K562 (cell line): ENCODE measurements around the gene SLC24A3. TPM values are rescaled to one million over a fixed set of nuclear protein-coding genes. Genes with fewer than 3 reads are reported as not detected.

Experiments used
- ATAC-seq: fragments of 200-7000 bp; cut with Tn5 transposase; 3 replicates; pipeline ENCODE4 v1.9.1; 2020; ENCODE audit warnings: moderate library complexity
- BruUV-seq: library from RNA; stranded (reverse); fragments of 400-500 nt; replicated peaks from 2 replicates; lab custom pipeline; 2021; lab: Mats Ljungman, UMichigan
- CTCF ChIA-PET: fragments of 300-600 bp; formaldehyde crosslinking; extraction: SDS; loops from one replicate; lab custom pipeline; 2021; ENCODE audit warnings: low intra/inter-chr PET ratio; lab: Yijun Ruan, JAX
- POLR2A ChIA-PET: fragments of 300-600, 350-650 bp; sonication (Branson Sonifier 250); formaldehyde crosslinking; extraction: SDS; loops from one replicate; lab custom pipeline; 2021; ENCODE audit warnings: antibody characterized with exemption, inconsistent platforms; lab: Yijun Ruan, JAX
- DNase-seq, 4 experiments: peaks; one replicate each; pipeline versions ENCODE4 v3.0.0 to v3.0.0-alpha.2; 2011 to 2018; ENCODE audit warnings: low spot score in 3 of 4, mixed read lengths in 3 of 4; ENCODE audit errors: extremely low read depth in 1 of 4
- FAIRE-seq: peaks from 2 replicates; lab custom pipeline; 2011; peaks lifted over from hg19 to GRCh38; lab: Jason Lieb, UNC
- H2AFZ ChIP-seq: 2 replicates; pipeline ENCODE4 v1.6.0; 2011; ENCODE audit warnings: low read depth, low read length, control low read depth, inconsistent platforms
- H3K27ac ChIP-seq: fragments of 200-600 bp; 3 replicates; pipeline ENCODE4 v1.8.0; 2011; ENCODE audit warnings: low read depth, mild to moderate bottlenecking, control low read depth, inconsistent platforms, low read length, moderate library complexity, mixed read lengths; ENCODE audit errors: extremely low read depth
- H3K27me3 ChIP-seq, 2 experiments: fragments of 300-600 bp in 1 of 2; 2 replicates in 1 of 2; 3 replicates in 1 of 2; pipeline versions ENCODE4 v1.6.0 to v1.8.0; 2011; ENCODE audit warnings: inconsistent platforms in 2 of 2, low read length in 2 of 2, mild to moderate bottlenecking in 1 of 2, mixed read lengths in 1 of 2, moderate library complexity in 1 of 2; ENCODE audit not compliant: control insufficient read depth in 2 of 2, insufficient read depth in 2 of 2
- H3K36me3 ChIP-seq: fragments of 300-600 bp; 3 replicates; pipeline ENCODE4 v1.8.0; 2011; ENCODE audit warnings: mild to moderate bottlenecking, low read length, inconsistent platforms; ENCODE audit not compliant: control insufficient read depth, insufficient read depth
- H3K4me1 ChIP-seq, 2 experiments: fragments of 200-600 bp in 1 of 2; replicated peaks in 1 of 2; 2 replicates in 1 of 2; 3 replicates in 1 of 2; pipeline versions ENCODE4 v1.5.1 to v1.8.0; 2011; ENCODE audit warnings: inconsistent platforms in 2 of 2, low read length in 2 of 2, mild to moderate bottlenecking in 1 of 2, mixed read lengths in 1 of 2, moderate library complexity in 1 of 2; ENCODE audit not compliant: control insufficient read depth in 2 of 2, insufficient read depth in 2 of 2
- H3K4me2 ChIP-seq: 2 replicates; pipeline ENCODE4 v1.6.1; 2011; ENCODE audit warnings: low read length, control low read depth, inconsistent platforms, mixed read lengths; ENCODE audit not compliant: insufficient read depth
- H3K4me3 ChIP-seq: fragments of 200-600 bp; sonication (generic), shearing (Covaris generic); 2 replicates; pipeline ENCODE4 v1.5.1; 2016; ENCODE audit warnings: control low read depth, inconsistent platforms
- H3K79me2 ChIP-seq: fragments of 200-600 bp; 3 replicates; pipeline ENCODE4 v1.8.0; 2011; ENCODE audit warnings: low read length, inconsistent platforms; ENCODE audit not compliant: control insufficient read depth, insufficient read depth
- H3K9ac ChIP-seq, 2 experiments: 2 replicates each; pipeline versions ENCODE4 v1.6.0 to v1.6.1; 2011; ENCODE audit warnings: low read depth in 2 of 2, low read length in 2 of 2, control low read depth in 1 of 2, inconsistent platforms in 1 of 2, mild to moderate bottlenecking in 1 of 2, mixed read lengths in 1 of 2; ENCODE audit not compliant: insufficient read depth in 1 of 2
- H3K9me1 ChIP-seq: one replicate; pipeline ENCODE4 v1.6.0; 2011; ENCODE audit warnings: inconsistent platforms, mild to moderate bottlenecking, low read length, moderate library complexity; ENCODE audit not compliant: control insufficient read depth, insufficient read depth
- H3K9me3 ChIP-seq: replicated peaks from 2 replicates; pipeline ENCODE4 v1.5.1; 2011; ENCODE audit warnings: low read depth, low read length, inconsistent platforms; ENCODE audit not compliant: control insufficient read depth, insufficient read depth
- H4K20me1 ChIP-seq: replicated peaks from 2 replicates; pipeline ENCODE4 v1.6.1; 2011; ENCODE audit warnings: low read length, inconsistent platforms, mixed read lengths; ENCODE audit not compliant: control insufficient read depth, insufficient read depth
- ARID1B ChIP-seq: fragments of 450-650 bp; IDR thresholded peaks from 2 replicates; pipeline ENCODE4 v1.6.1; 2016; ENCODE audit warnings: antibody characterized with exemption, mild to moderate bottlenecking, inconsistent platforms
- ATF6 ChIP-seq: sonication (generic); formaldehyde crosslinking; IDR thresholded peaks from 2 replicates; pipeline ENCODE4 v1.4.0; 2020; ENCODE audit warnings: mild to moderate bottlenecking, missing genetic modification reagents
- CBFA2T3 ChIP-seq: fragments of 450-650 bp; IDR thresholded peaks from 2 replicates; pipeline ENCODE4 v1.6.1; 2017
- CCNT2 ChIP-seq: IDR thresholded peaks from 2 replicates; pipeline ENCODE4 v1.6.1; 2011; ENCODE audit warnings: borderline replicate concordance, low read depth, mild to moderate bottlenecking, moderate library complexity, mixed read lengths, low read length; ENCODE audit not compliant: insufficient read length; ENCODE audit errors: extremely low read depth
- ETV5 ChIP-seq: sonication (generic); formaldehyde crosslinking; IDR thresholded peaks from 2 replicates; pipeline ENCODE4 v1.4.0; 2020; ENCODE audit warnings: low read depth, mild to moderate bottlenecking, missing genetic modification reagents
- HDGF ChIP-seq: fragments of 450-650 bp; IDR thresholded peaks from 2 replicates; pipeline ENCODE4 v1.6.1; 2016
- HINFP ChIP-seq: fragments of 450-650 bp; conservative IDR thresholded peaks from 2 replicates; pipeline ENCODE4 v1.6.1; 2016; ENCODE audit warnings: missing genetic modification characterization, low read depth, mild to moderate bottlenecking, control low read depth, missing compliant biosample characterization
- JUND ChIP-seq, 2 experiments: IDR thresholded peaks; 2 replicates in 1 of 2; 3 replicates in 1 of 2; pipeline ENCODE4 v1.6.1; 2011; ENCODE audit warnings: borderline replicate concordance in 2 of 2, low read depth in 2 of 2, low read length in 2 of 2, improper control_type of control experiment in 1 of 2, missing biosample characterization in 1 of 2, missing genetic modification characterization in 1 of 2, missing genetic modification reagents in 1 of 2
- POLR2A ChIP-seq: fragments of 450-650 bp; conservative IDR thresholded peaks from 2 replicates; pipeline ENCODE4 v1.6.1; 2016
- RHOXF2B ChIP-seq: fragments of 250-450 bp; sonication (Bioruptor Pico); conservative IDR thresholded peaks from 2 replicates; pipeline ENCODE4 v1.5.1; 2021
- SRSF1 ChIP-seq: fragments of 200-400 bp; formaldehyde crosslinking; IDR thresholded peaks from 2 replicates; pipeline ENCODE4 v1.6.1; 2017; ENCODE audit warnings: mild to moderate bottlenecking, low read depth, low read length, moderate library complexity
- TAF7 ChIP-seq: fragments of 450-650 bp; IDR thresholded peaks from 2 replicates; pipeline ENCODE4 v1.6.1; 2016; ENCODE audit warnings: missing genetic modification characterization, missing compliant biosample characterization
- YBX1 ChIP-seq: fragments of 450-650 bp; IDR thresholded peaks from 2 replicates; pipeline ENCODE4 v1.7.1; 2016; ENCODE audit warnings: mild to moderate bottlenecking
- ZKSCAN1 ChIP-seq: fragments of 150-350 bp; IDR thresholded peaks from 2 replicates; pipeline ENCODE4 v1.6.1; 2016; ENCODE audit warnings: low read depth, low read length
- ZNF212 ChIP-seq: fragments of 450-650 bp; formaldehyde crosslinking; IDR thresholded peaks from 2 replicates; pipeline ENCODE4 v1.4.0; 2020; ENCODE audit warnings: mild to moderate bottlenecking
- ZNF354B ChIP-seq: fragments of 250-450 bp; sonication (Bioruptor Pico); IDR thresholded peaks from 2 replicates; pipeline ENCODE4 v1.4.0; 2020
- ZNF644 ChIP-seq: fragments of 200-800 bp; sonication (Bioruptor generic); IDR thresholded peaks from 2 replicates; pipeline ENCODE4 v1.6.1; 2016; ENCODE audit warnings: low read depth, missing genetic modification characterization, missing compliant biosample characterization
- WGBS: fragments of 100-300 bp; shearing (Covaris generic); methylation state at CpG from one replicate; pipeline ENCODE4 v1.1.6; 2016; ENCODE audit warnings: low coverage, mixed read lengths; ENCODE audit not compliant: insufficient coverage; ENCODE audit errors: missing lambda C conversion rate; 5-methylcytosine and 5-hydroxymethylcytosine counted together
- in situ Hi-C: fragments of 300-500 bp; cut with MboI; formaldehyde crosslinking; loops from 4 replicates; pipeline ENCODE4 v1.15.0; 2018; ENCODE audit warnings: inconsistent platforms, mixed read lengths
- intact Hi-C: fragments of 100-400 bp; cut with micrococcal nuclease; formaldehyde crosslinking; loops from 2 replicates; pipeline ENCODE4 v1.14.2; 2022
- polyA plus RNA-seq, 8 experiments: library from polyadenylated mRNA; depleted of rRNA in 4 of 8; stranded (reverse) in 5 of 8; unstranded in 3 of 8; fragments of >200 nt; fragmentation: Nextera tagmentation in 2 of 8; fragmentation: Illumina TruSeq in 1 of 8; extraction: Ambion mirVana in 2 of 8; extraction: Trizol in 1 of 8; gene quantifications; 2 replicates each; pipeline versions ENCODE4 v1.2.1 to v1.2.3, GENCODE V29; 2011 to 2014; ENCODE audit warnings: inconsistent platforms in 1 of 8, missing spikeins in 1 of 8
- total RNA-seq, 7 experiments: library from RNA; depleted of rRNA in 6 of 7; stranded (reverse); fragments of >200 nt in 6 of 7; fragmentation: Illumina TruSeq in 2 of 7; extraction: Trizol in 2 of 7; gene quantifications; 2 replicates each; pipeline versions ENCODE4 v1.2.1 to v1.2.3, GENCODE V29; 2011 to 2021; ENCODE audit warnings: low replicate concordance in 1 of 7
- TF ChIP-seq, protein P1 (sequence below): sonication (generic); formaldehyde crosslinking; IDR thresholded peaks from 2 replicates; pipeline ENCODE4 v1.8.1; 2023; ENCODE audit warnings: mild to moderate bottlenecking, missing genetic modification reagents

Gene SLC24A3
- total and polyA plus RNA-seq, 9 of the 15 experiments (the other 6 are each of a cell fraction or from before 2014, with no cell fraction given), result not detected

GRCh38 chr20:19254956-19255355 lies 42.5 kb downstream of the SLC24A3 start:
- CTCF ChIA-PET, result no interaction called here
- Histone ChIP-seq H4K20me1 (no peaks in the 10 kb centered on the region; the same call in 1 of the 2 replicates), H3K4me3 (no peak overlapping the region)

More at GRCh38 chr20:19254956-19255355, 42.5 kb downstream of the SLC24A3 start:
- H3K4me1 ChIP-seq, result no peaks in the 10 kb centered on the region
- WGBS, result 0% methylated on average over 4 of the region's 4 CpGs
- no peak overlapping the region for H3K4me2 ChIP-seq
- no peak overlapping the region for H2AFZ ChIP-seq
- H3K9me1 ChIP-seq, result no peaks in the 10 kb centered on the region
- no TSS peak for BruUV-seq
- no peaks in the 10 kb centered on the region for H3K27me3 ChIP-seq
- DNase-seq (no peak), ATAC-seq (no peak), FAIRE-seq (no peak)
- no peak for TF ChIP-seq CCNT2
- TF ChIP-seq HINFP, result no peak
- no peak for TF ChIP-seq SRSF1
- TF ChIP-seq ZNF354B (CRISPR knock-in tag), result no peak
- TF ChIP-seq RHOXF2B, result no peak
- TF ChIP-seq ETV5 (CRISPR knock-in tag), result no peak
- TF ChIP-seq JUND (IDR thresholded peaks at IDR 0.05; ENCODE audit: borderline replicate concordance, low read depth, low read length), result no peak
- TF ChIP-seq JUND (tag; IDR thresholded peaks at IDR 0.05; ENCODE audit: borderline replicate concordance, low read depth, low read length), result no peak
- no peak for TF ChIP-seq ZNF212 (CRISPR knock-in tag)
- no peak for TF ChIP-seq ZNF644 (tag)
- TF ChIP-seq ATF6 (CRISPR knock-in tag), result no peak
- no peak for TF ChIP-seq ZKSCAN1
- TF ChIP-seq CBFA2T3, result no peak
- no peak for TF ChIP-seq POLR2A
- TF ChIP-seq, protein P1, sequence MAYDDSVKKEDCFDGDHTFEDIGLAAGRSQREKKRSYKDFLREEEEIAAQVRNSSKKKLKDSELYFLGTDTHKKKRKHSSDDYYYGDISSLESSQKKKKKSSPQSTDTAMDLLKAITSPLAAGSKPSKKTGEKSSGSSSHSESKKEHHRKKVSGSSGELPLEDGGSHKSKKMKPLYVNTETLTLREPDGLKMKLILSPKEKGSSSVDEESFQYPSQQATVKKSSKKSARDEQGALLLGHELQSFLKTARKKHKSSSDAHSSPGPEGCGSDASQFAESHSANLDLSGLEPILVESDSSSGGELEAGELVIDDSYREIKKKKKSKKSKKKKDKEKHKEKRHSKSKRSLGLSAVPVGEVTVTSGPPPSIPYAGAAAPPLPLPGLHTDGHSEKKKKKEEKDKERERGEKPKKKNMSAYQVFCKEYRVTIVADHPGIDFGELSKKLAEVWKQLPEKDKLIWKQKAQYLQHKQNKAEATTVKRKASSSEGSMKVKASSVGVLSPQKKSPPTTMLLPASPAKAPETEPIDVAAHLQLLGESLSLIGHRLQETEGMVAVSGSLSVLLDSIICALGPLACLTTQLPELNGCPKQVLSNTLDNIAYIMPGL, result no peak
- TF ChIP-seq ARID1B, result no peak
- no peak for TF ChIP-seq YBX1
- TF ChIP-seq TAF7 (tag), result no peak
- no peak for TF ChIP-seq HDGF
- in situ Hi-C loops (no loop called here), intact Hi-C loops (no loop called here)
- no peaks in the 10 kb centered on the region for H3K9me3 ChIP-seq
- no peak overlapping the region for H3K27ac ChIP-seq
- POLR2A ChIA-PET, result no interaction called here
- H3K9ac ChIP-seq, result no peak overlapping the region
- H3K79me2 ChIP-seq, result no peaks in the 10 kb centered on the region
- H3K36me3 ChIP-seq, result no peaks in the 10 kb centered on the region
